GM12875 (cell line): ENCODE measurements around the gene GAB2.
A peak's percentile ranks its signal among the peaks of the same experiment; 100 is the strongest.

Source experiments
- H3K4me3 ChIP-seq: one replicate; pipeline ENCODE4 v1.5.1; 2011; ENCODE audit warnings: low read depth, low read length, control low read depth
- CTCF ChIP-seq: IDR thresholded peaks from 2 replicates; pipeline ENCODE4 v1.5.1; 2011; ENCODE audit warnings: low read depth, mild to moderate bottlenecking, control low read depth, inconsistent platforms, low read length, moderate library complexity, borderline replicate concordance; ENCODE audit not compliant: insufficient read depth

The GAB2 gene

GRCh38 chr11:78427615-78428265 is 10.1 kb upstream of the GAB2 start:
- peak overlapping the region; percentile 6 for H3K4me3 ChIP-seq
- TF ChIP-seq CTCF = no peak

GRCh38 chr11:78426845-78427244 is 9.2 kb upstream of the GAB2 start:
- H3K4me3 ChIP-seq = no peak overlapping the region
- no peak for TF ChIP-seq CTCF

- no peak overlapping the region for H3K4me3 ChIP-seq
- TF ChIP-seq CTCF = no peak
Observed at GRCh38 chr11:78425399-78426070, 7.9 kb upstream of the GAB2 start.

- TF ChIP-seq CTCF = no peak
- no peak overlapping the region for H3K4me3 ChIP-seq
Observed at GRCh38 chr11:78424334-78425270, 7.0 kb upstream of the GAB2 start.

GRCh38 chr11:78423241-78423640 is 5.6 kb upstream of the GAB2 start:
- H3K4me3 ChIP-seq = no peak overlapping the region
- no peak for TF ChIP-seq CTCF

- TF ChIP-seq CTCF = no peak
- no peak overlapping the region for H3K4me3 ChIP-seq
Observed at GRCh38 chr11:78420796-78421209, 3.2 kb upstream of the GAB2 start.

- TF ChIP-seq CTCF = peak; percentile 53; the same call in 1 of the 2 replicates
- H3K4me3 ChIP-seq = no peak overlapping the region
Observed at GRCh38 chr11:78420255-78420764, 2.7 kb upstream of the GAB2 start.
